Measurements from ENCODE around the gene C1QTNF8. TPM values are rescaled to one million over a fixed set of nuclear protein-coding genes. Genes with fewer than 3 reads are reported as not detected.

C1QTNF8 gene
- total RNA-seq, 1 experiment from 2014 or later: 0.27 TPM

DNA sequence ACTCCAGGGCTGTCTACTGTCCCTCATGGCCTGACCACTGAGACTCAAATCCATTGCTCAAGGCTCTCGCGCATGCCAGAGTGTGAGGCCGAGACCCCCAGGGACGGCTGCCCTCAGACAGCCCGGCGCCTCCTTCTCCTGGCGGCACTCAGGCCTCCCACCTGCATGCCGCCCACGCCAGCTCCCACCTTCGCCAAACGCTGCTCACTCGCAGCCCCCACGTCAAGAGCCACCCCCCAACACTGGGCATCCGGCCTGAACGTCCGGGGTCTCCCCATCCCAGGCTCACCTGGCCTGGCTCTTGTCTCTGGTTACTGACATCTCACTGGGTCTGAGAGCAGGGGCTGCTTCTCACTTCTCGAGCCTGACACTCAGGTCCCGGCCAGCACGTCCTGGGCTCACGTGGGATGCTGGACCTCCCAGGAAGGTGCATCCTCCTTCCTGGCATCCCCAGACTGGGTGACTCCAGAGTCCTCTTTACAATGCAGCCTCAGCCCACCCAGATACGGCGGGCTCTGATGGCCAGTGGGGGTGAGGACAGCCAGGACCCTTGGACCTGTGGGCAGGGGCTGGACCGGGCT is 44.6 kb upstream of the C1QTNF8 start:
- no peak overlapping the region for H2AFZ ChIP-seq (ENCODE audit: low read depth, low read length, poor library complexity, severe bottlenecking)
- ChIA-PET RAD21 (ENCODE audit: low non-redundant PET in 1 of 2, low total read pairs in 2 of 2, uncharacterized antibody in 2 of 2, unreplicated experiment in 2 of 2) (no interaction called here), CTCF (no interaction called here), POLR2A (no interaction called here)
- H3K4me2 ChIP-seq (ENCODE audit: low read length): no peak overlapping the region
- H3K4me1 ChIP-seq (ENCODE audit: control insufficient read depth in 1 of 2, insufficient read depth in 2 of 2, low read length in 2 of 2): peaks cover 0 to 5% of the 10 kb centered on the region in 2 experiments; a peak in 1 of 4 replicates
- no peaks in the 10 kb centered on the region for H3K9me2 ChIP-seq (ENCODE audit: insufficient read depth)
- no peaks in the 10 kb centered on the region for H3K36me3 ChIP-seq (ENCODE audit: control insufficient read depth in 1 of 2, insufficient read depth in 2 of 2, low read length in 2 of 2)
- no peak for ATAC-seq
- no peak overlapping the region for H3K9ac ChIP-seq (ENCODE audit: low read length)
- H3K27me3 ChIP-seq (ENCODE audit: insufficient read depth, low read length): no peaks in the 10 kb centered on the region
- BruUV-seq (replicated peaks): no TSS peak
- H3K79me2 ChIP-seq (ENCODE audit: insufficient read depth, low read length): no peaks in the 10 kb centered on the region
- DNase-seq (ENCODE audit: low read depth, low spot score): no peak
- H3K9me3 ChIP-seq (ENCODE audit: control insufficient read depth in 1 of 2, insufficient read depth in 1 of 2, low read depth in 1 of 2, low read length in 2 of 2): no peaks in the 10 kb centered on the region
- no peak for TF ChIP-seq SRF (IDR thresholded peaks at IDR 0.05; ENCODE audit: low read depth)
- H4K20me1 ChIP-seq (ENCODE audit: insufficient read depth): no peaks in the 10 kb centered on the region
- H3K4me3 ChIP-seq (replicated peaks in 1 of 2; ENCODE audit: low read depth in 1 of 2, low read length in 2 of 2): no peak overlapping the region
- no peak overlapping the region for H3K27ac ChIP-seq (ENCODE audit: low read depth, low read length)
- intact Hi-C loops (cut with micrococcal nuclease): no loop called here

DNA sequence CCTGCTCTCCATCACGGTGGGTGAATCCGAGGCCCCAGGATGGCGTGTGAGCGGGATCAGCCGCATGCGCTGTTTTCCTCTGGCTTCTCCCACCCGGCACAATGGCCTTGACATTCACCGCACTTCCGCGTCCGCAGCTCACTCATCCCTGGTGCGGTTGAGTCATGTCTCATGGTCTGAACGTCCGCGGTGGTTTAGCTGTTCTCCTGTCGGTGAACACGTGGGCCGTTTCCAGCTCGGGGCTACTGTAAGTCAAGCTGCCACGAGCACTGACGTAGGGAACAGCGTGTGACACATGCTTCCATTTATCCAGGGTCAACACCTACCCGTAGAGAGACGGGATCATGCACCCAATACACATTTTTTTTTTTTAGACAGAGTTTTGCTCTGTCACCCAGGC is 41.6 kb upstream of the C1QTNF8 start:
- TF ChIP-seq TCF7L2 (IDR thresholded peaks at IDR 0.05; ENCODE audit: borderline replicate concordance, extremely low read depth, insufficient read depth, insufficient read length) (peak; percentile 47), POLR2A (IDR thresholded peaks at IDR 0.05; ENCODE audit: borderline replicate concordance, extremely low read depth, insufficient read depth, insufficient read length) (peak; percentile 32), EZH2phosphoT487 (IDR thresholded peaks at IDR 0.05; ENCODE audit: borderline replicate concordance) (no peak)
- ChIA-PET RAD21 (ENCODE audit: low non-redundant PET in 1 of 2, low total read pairs in 2 of 2, uncharacterized antibody in 2 of 2, unreplicated experiment in 2 of 2) (no interaction called here), CTCF (no interaction called here), POLR2A (no interaction called here)
- ATAC-seq (no peak), DNase-seq (ENCODE audit: low read depth, low spot score) (no peak)
- H3K4me1 ChIP-seq (ENCODE audit: control insufficient read depth in 1 of 2, insufficient read depth in 2 of 2, low read length in 2 of 2): peaks cover 0 to 5% of the 10 kb centered on the region in 2 experiments; a peak in 1 of 4 replicates
- no peak overlapping the region for H3K4me3 ChIP-seq (replicated peaks in 1 of 2; ENCODE audit: low read depth in 1 of 2, low read length in 2 of 2)
- no TSS peak for BruUV-seq (replicated peaks)
- no peak overlapping the region for H3K9ac ChIP-seq (ENCODE audit: low read length)
- H3K27ac ChIP-seq (ENCODE audit: low read depth, low read length): no peak overlapping the region
- no peaks in the 10 kb centered on the region for H3K9me3 ChIP-seq (ENCODE audit: control insufficient read depth in 1 of 2, insufficient read depth in 1 of 2, low read depth in 1 of 2, low read length in 2 of 2)
- H3K4me2 ChIP-seq (ENCODE audit: low read length): no peak overlapping the region
- no peaks in the 10 kb centered on the region for H3K27me3 ChIP-seq (ENCODE audit: insufficient read depth, low read length)
- H3K36me3 ChIP-seq (ENCODE audit: control insufficient read depth in 1 of 2, insufficient read depth in 2 of 2, low read length in 2 of 2): no peaks in the 10 kb centered on the region
- intact Hi-C loops (cut with micrococcal nuclease): no loop called here
- no peak overlapping the region for H2AFZ ChIP-seq (ENCODE audit: low read depth, low read length, poor library complexity, severe bottlenecking)
- no peaks in the 10 kb centered on the region for H4K20me1 ChIP-seq (ENCODE audit: insufficient read depth)
- no peaks in the 10 kb centered on the region for H3K9me2 ChIP-seq (ENCODE audit: insufficient read depth)
- no peaks in the 10 kb centered on the region for H3K79me2 ChIP-seq (ENCODE audit: insufficient read depth, low read length)
